ENCODE data around the gene AHDC1.

The AHDC1 gene

GRCh38 chr1:27556435-27556780 is 47.5 kb downstream of the AHDC1 start:
- no peak for TF ChIP-seq TCF12 (IDR thresholded peaks at IDR 0.05; ENCODE audit: low read depth)
- no peak for TF ChIP-seq MAX (IDR thresholded peaks at IDR 0.05)
- no peak for TF ChIP-seq TAF1 (IDR thresholded peaks at IDR 0.05; ENCODE audit: low read depth)
- TF ChIP-seq RAD21 (IDR thresholded peaks at IDR 0.05; ENCODE audit: low read depth), result no peak
- TF ChIP-seq REST (IDR thresholded peaks at IDR 0.05; ENCODE audit: low read depth), result no peak
- no peak for TF ChIP-seq EP300 (IDR thresholded peaks at IDR 0.05; ENCODE audit: borderline replicate concordance)
- no peak for TF ChIP-seq NFIC (IDR thresholded peaks at IDR 0.05)
- TF ChIP-seq TEAD4 (IDR thresholded peaks at IDR 0.05), result no peak
- no peak for TF ChIP-seq ZBTB7A (IDR thresholded peaks at IDR 0.05; ENCODE audit: low read depth)
- no peak for TF ChIP-seq YY1 (IDR thresholded peaks at IDR 0.05; ENCODE audit: low read depth)
- TF ChIP-seq EGR1 (IDR thresholded peaks at IDR 0.05), result no peak
- no peak for TF ChIP-seq FOXM1 (IDR thresholded peaks at IDR 0.05; ENCODE audit: borderline replicate concordance, low read depth)
- no peak for TF ChIP-seq CREB1 (IDR thresholded peaks at IDR 0.05; ENCODE audit: low read depth)
- no peak for TF ChIP-seq CEBPB (IDR thresholded peaks at IDR 0.05)
- no peak for TF ChIP-seq USF1 (IDR thresholded peaks at IDR 0.05)

GRCh38 chr1:27555700-27556424 is 48.1 kb downstream of the AHDC1 start:
- TF ChIP-seq TEAD4 (IDR thresholded peaks at IDR 0.05) (no peak), REST (IDR thresholded peaks at IDR 0.05; ENCODE audit: low read depth) (no peak), CEBPB (IDR thresholded peaks at IDR 0.05) (no peak), EGR1 (IDR thresholded peaks at IDR 0.05) (no peak), FOXM1 (IDR thresholded peaks at IDR 0.05; ENCODE audit: borderline replicate concordance, low read depth) (no peak), CREB1 (IDR thresholded peaks at IDR 0.05; ENCODE audit: low read depth) (no peak), USF1 (IDR thresholded peaks at IDR 0.05) (no peak), EP300 (IDR thresholded peaks at IDR 0.05; ENCODE audit: borderline replicate concordance) (no peak), YY1 (IDR thresholded peaks at IDR 0.05; ENCODE audit: low read depth) (no peak), ZBTB7A (IDR thresholded peaks at IDR 0.05; ENCODE audit: low read depth) (no peak), TCF12 (IDR thresholded peaks at IDR 0.05; ENCODE audit: low read depth) (no peak), NFIC (IDR thresholded peaks at IDR 0.05) (no peak), TAF1 (IDR thresholded peaks at IDR 0.05; ENCODE audit: low read depth) (no peak)

- no peak for TF ChIP-seq CREB1 (IDR thresholded peaks at IDR 0.05; ENCODE audit: low read depth)
- TF ChIP-seq RAD21 (IDR thresholded peaks at IDR 0.05; ENCODE audit: low read depth), result no peak
- TF ChIP-seq TAF1 (IDR thresholded peaks at IDR 0.05; ENCODE audit: low read depth), result no peak
- no peak for TF ChIP-seq REST (IDR thresholded peaks at IDR 0.05; ENCODE audit: low read depth)
- TF ChIP-seq YY1 (IDR thresholded peaks at IDR 0.05; ENCODE audit: low read depth), result no peak
- no peak for TF ChIP-seq USF1 (IDR thresholded peaks at IDR 0.05)
- TF ChIP-seq CEBPB (IDR thresholded peaks at IDR 0.05), result no peak
- TF ChIP-seq NFIC (IDR thresholded peaks at IDR 0.05), result no peak
- TF ChIP-seq ZBTB7A (IDR thresholded peaks at IDR 0.05; ENCODE audit: low read depth), result no peak
- no peak for TF ChIP-seq EGR1 (IDR thresholded peaks at IDR 0.05)
- TF ChIP-seq FOXM1 (IDR thresholded peaks at IDR 0.05; ENCODE audit: borderline replicate concordance, low read depth), result no peak
- no peak for TF ChIP-seq MAX (IDR thresholded peaks at IDR 0.05)
- TF ChIP-seq EP300 (IDR thresholded peaks at IDR 0.05; ENCODE audit: borderline replicate concordance), result no peak
- TF ChIP-seq TEAD4 (IDR thresholded peaks at IDR 0.05), result no peak
- TF ChIP-seq TCF12 (IDR thresholded peaks at IDR 0.05; ENCODE audit: low read depth), result no peak
Measured at GRCh38 chr1:27554759-27555699, 48.9 kb downstream of the AHDC1 start.

Measured in Ishikawa (cell line).